Skeletal muscle tissue (tissue), 4 donors: ENCODE data around the gene UGT1A6. TPM values are rescaled to one million over a fixed set of nuclear protein-coding genes. Genes with fewer than 3 reads are reported as not detected.

Experiments used
- H3K27ac ChIP-seq: one replicate; pipeline ENCODE4 v1.7.0; 2013; ENCODE audit warnings: mild to moderate bottlenecking, low read depth, low read length, inconsistent platforms
- H3K27me3 ChIP-seq, 3 donors: one replicate each; pipeline ENCODE4 v1.7.0; 2013; ENCODE audit warnings: low read length in 3 of 3; ENCODE audit not compliant: control insufficient read depth in 3 of 3, insufficient read depth in 3 of 3
- H3K36me3 ChIP-seq, 3 donors: one replicate each; pipeline ENCODE4 v1.7.0; 2013; ENCODE audit warnings: low read length in 3 of 3; ENCODE audit not compliant: control insufficient read depth in 3 of 3, insufficient read depth in 3 of 3
- H3K4me1 ChIP-seq, 3 donors: one replicate each; pipeline ENCODE4 v1.7.0; 2013; ENCODE audit warnings: low read length in 3 of 3, mild to moderate bottlenecking in 3 of 3; ENCODE audit not compliant: control insufficient read depth in 3 of 3, insufficient read depth in 3 of 3
- H3K4me3 ChIP-seq, 3 donors: one replicate each; pipeline ENCODE4 v1.7.0; 2013; ENCODE audit warnings: low read length in 3 of 3
- H3K9ac ChIP-seq, 3 donors: one replicate each; pipeline ENCODE4 v1.7.0; 2013; ENCODE audit warnings: low read length in 3 of 3, mild to moderate bottlenecking in 3 of 3, moderate library complexity in 2 of 3, low read depth in 1 of 3
- H3K9me3 ChIP-seq, 3 donors: one replicate each; pipeline ENCODE4 v1.7.0; 2013; ENCODE audit warnings: low read length in 3 of 3; ENCODE audit not compliant: control insufficient read depth in 3 of 3
- total RNA-seq: library from RNA; depleted of rRNA; stranded (reverse); fragments of >200 nt; gene quantifications from one replicate; pipeline ENCODE4 v1.2.3, GENCODE V29; 2014
- donor health status: Osteomylitis.

The UGT1A6 gene
- total RNA-seq, 1 donor from 2014 or later, result 0.52 TPM

DNA sequence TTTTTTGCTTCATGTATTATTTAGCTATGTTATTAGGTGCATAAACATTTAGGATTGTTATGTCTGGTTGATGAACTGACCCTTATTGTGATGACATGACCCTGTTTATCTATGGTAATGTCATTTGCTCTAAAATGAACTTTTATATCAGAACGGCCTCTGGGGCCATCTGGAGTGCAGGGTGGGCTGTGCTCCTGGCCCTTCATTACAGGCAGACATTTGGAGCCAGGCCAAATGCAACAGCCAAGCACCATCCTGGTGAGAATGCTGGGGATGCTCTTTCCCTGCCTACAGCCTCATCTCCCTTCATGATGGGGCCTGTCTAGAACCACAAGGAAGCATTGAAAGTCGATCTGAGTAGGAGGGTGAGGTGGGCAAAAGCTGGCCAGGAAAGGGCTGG is 123.6 kb downstream of the UGT1A6 start:
- peak overlapping the region; percentile 23 for H3K27ac ChIP-seq
- no peaks in the 10 kb centered on the region for H3K4me1 ChIP-seq
- H3K9ac ChIP-seq, result no peak overlapping the region
- no peaks in the 10 kb centered on the region for H3K36me3 ChIP-seq
- H3K9me3 ChIP-seq, result no peaks in the 10 kb centered on the region
- H3K4me3 ChIP-seq, result no peak overlapping the region
- H3K27me3 ChIP-seq, result peaks cover 0 to 5% (median 3%) of the 10 kb centered on the region in 3 donors

GRCh38 chr2:233816771-233817170 is 124.1 kb downstream of the UGT1A6 start:
- Histone ChIP-seq H3K27me3 (peaks cover 0 to 5% (median 3%) of the 10 kb centered on the region in 3 donors), H3K27ac (peak overlapping the region; percentile 23), H3K4me3 (no peak overlapping the region), H3K9ac (no peak overlapping the region), H3K4me1 (no peaks in the 10 kb centered on the region), H3K36me3 (no peaks in the 10 kb centered on the region), H3K9me3 (no peaks in the 10 kb centered on the region)

- Histone ChIP-seq H3K9ac (no peak overlapping the region), H3K27ac (no peak overlapping the region), H3K9me3 (no peaks in the 10 kb centered on the region), H3K36me3 (no peaks in the 10 kb centered on the region), H3K27me3 (peaks cover 0 to 5% (median 3%) of the 10 kb centered on the region in 3 donors), H3K4me3 (no peak overlapping the region), H3K4me1 (no peaks in the 10 kb centered on the region)
Measured at GRCh38 chr2:233817361-233817911, 124.7 kb downstream of the UGT1A6 start.

- Histone ChIP-seq H3K27me3 (peaks cover 0 to 5% (median 3%) of the 10 kb centered on the region in 3 donors), H3K4me1 (no peaks in the 10 kb centered on the region), H3K4me3 (no peak overlapping the region), H3K36me3 (no peaks in the 10 kb centered on the region), H3K9ac (no peak overlapping the region), H3K27ac (no peak overlapping the region), H3K9me3 (no peaks in the 10 kb centered on the region)
Measured at GRCh38 chr2:233817995-233818638, 125.4 kb downstream of the UGT1A6 start.

- peaks cover 0 to 5% (median 3%) of the 10 kb centered on the region in 3 donors for H3K27me3 ChIP-seq
- no peak overlapping the region for H3K4me3 ChIP-seq
- no peak overlapping the region for H3K27ac ChIP-seq
- no peaks in the 10 kb centered on the region for H3K9me3 ChIP-seq
- H3K9ac ChIP-seq, result no peak overlapping the region
- no peaks in the 10 kb centered on the region for H3K36me3 ChIP-seq
- no peaks in the 10 kb centered on the region for H3K4me1 ChIP-seq
Measured at GRCh38 chr2:233818639-233819621, 126.2 kb downstream of the UGT1A6 start.

- Histone ChIP-seq H3K9ac (no peak overlapping the region), H3K36me3 (no peaks in the 10 kb centered on the region), H3K4me3 (no peak overlapping the region), H3K9me3 (no peaks in the 10 kb centered on the region), H3K4me1 (no peaks in the 10 kb centered on the region), H3K27me3 (peaks cover 0 to 5% (median 3%) of the 10 kb centered on the region in 3 donors), H3K27ac (no peak overlapping the region)
Measured at GRCh38 chr2:233819884-233820773, 127.4 kb downstream of the UGT1A6 start.

- H3K27ac ChIP-seq, result no peak overlapping the region
- H3K27me3 ChIP-seq, result peaks cover 0 to 5% (median 3%) of the 10 kb centered on the region in 3 donors
- no peaks in the 10 kb centered on the region for H3K36me3 ChIP-seq
- H3K4me3 ChIP-seq, result no peak overlapping the region
- no peaks in the 10 kb centered on the region for H3K4me1 ChIP-seq
- no peak overlapping the region for H3K9ac ChIP-seq
- H3K9me3 ChIP-seq, result no peaks in the 10 kb centered on the region
Measured at GRCh38 chr2:233820774-233821105, 128.1 kb downstream of the UGT1A6 start.

DNA sequence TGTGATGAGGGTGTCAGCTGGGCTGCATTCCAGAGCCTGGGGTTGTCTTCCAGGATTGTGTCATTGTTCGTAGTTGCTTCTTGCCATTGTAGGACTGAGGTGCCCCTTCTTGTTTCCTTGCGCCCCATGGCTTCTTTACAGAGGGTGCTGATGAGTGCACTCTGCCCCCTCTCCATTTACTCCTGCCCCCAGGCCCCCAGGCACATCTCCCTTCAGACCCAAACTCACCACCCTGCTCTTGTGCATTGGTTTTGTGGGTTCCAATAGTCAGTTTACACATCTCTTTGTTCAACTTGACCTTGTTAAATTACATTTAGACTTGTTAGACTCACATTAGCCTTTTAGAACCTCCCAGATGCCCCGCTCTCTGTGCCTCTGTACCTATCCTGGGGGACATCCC is 128.5 kb downstream of the UGT1A6 start:
- no peak overlapping the region for H3K27ac ChIP-seq
- no peaks in the 10 kb centered on the region for H3K9me3 ChIP-seq
- peaks cover 0 to 5% (median 3%) of the 10 kb centered on the region in 3 donors for H3K27me3 ChIP-seq
- H3K4me1 ChIP-seq, result no peaks in the 10 kb centered on the region
- no peak overlapping the region for H3K9ac ChIP-seq
- H3K36me3 ChIP-seq, result no peaks in the 10 kb centered on the region
- no peak overlapping the region for H3K4me3 ChIP-seq

- no peaks in the 10 kb centered on the region for H3K4me1 ChIP-seq
- H3K9me3 ChIP-seq, result peaks cover 0 to 2% (median 0%) of the 10 kb centered on the region in 3 donors
- no peak overlapping the region for H3K4me3 ChIP-seq
- H3K9ac ChIP-seq, result no peak overlapping the region
- no peaks in the 10 kb centered on the region for H3K36me3 ChIP-seq
- H3K27me3 ChIP-seq, result peaks cover 0 to 5% (median 3%) of the 10 kb centered on the region in 3 donors
- H3K27ac ChIP-seq, result no peak overlapping the region
Measured at GRCh38 chr2:233821709-233822100, 129.0 kb downstream of the UGT1A6 start.
